Daoy (cell line): ENCODE results near the gene NDUFA8. TPM values are rescaled to one million over a fixed set of nuclear protein-coding genes. Genes with fewer than 3 reads are reported as not detected.
"Not testable (repeated sequence)": the region's sequence is repeated elsewhere in the genome, so short reads cannot be mapped to it uniquely, and the experiment has no call there.

Source experiments
- DNase-seq: peaks from one replicate; pipeline ENCODE4 v3.0.0-alpha.2; 2015; ENCODE audit warnings: low read depth
- total RNA-seq: library from RNA; depleted of rRNA; stranded (reverse); fragments of >200 nt; shearing (Covaris generic); gene quantifications from 2 replicates; pipeline ENCODE4 v1.2.3, GENCODE V29; 2014

Gene NDUFA8
- total RNA-seq, 1 experiment from 2014 or later: 56.7 TPM

DNA sequence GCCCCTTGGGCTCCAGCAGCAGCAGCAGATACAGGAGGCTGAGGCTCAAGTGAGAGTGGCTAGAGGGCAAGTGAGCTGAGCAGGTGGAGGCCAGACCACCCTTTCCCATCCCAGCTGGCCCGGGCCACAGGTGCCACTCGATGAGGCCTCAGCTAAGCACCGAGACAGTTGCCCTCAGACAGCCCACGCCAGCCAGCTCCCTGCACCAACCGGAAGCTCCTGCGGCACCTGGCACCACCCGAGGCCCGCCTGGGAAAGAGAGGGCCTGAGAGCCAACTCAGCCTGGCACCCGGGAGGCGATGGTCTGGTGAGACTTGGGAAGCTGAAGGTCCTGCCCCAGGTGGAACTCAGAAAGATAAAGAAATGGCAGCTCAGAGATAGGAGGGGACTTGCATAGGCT lies 38.2 kb downstream of the NDUFA8 start:
- no peak for DNase-seq

GRCh38 chr9:122120316-122121071 lies 39.1 kb downstream of the NDUFA8 start:
- no peak for DNase-seq

DNA sequence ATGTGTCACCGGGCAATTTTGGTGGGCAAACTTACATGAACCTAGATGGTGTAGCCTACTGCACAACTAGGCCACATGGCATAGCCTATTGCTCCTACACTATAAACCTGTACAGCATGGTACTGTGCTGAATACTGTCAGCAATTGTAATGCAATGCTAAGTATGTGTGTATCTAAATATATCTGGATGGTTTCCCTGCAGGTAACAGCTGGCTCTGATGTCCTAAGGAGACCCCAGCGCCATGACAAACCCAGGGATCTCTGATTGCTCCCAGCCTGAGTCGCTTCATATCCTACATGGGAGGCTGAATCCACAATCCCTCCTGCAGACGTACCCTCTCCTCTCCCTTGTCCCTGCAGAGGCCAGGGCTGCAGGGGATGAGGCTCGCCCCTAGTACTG lies 39.9 kb downstream of the NDUFA8 start:
- no peak for DNase-seq

DNA sequence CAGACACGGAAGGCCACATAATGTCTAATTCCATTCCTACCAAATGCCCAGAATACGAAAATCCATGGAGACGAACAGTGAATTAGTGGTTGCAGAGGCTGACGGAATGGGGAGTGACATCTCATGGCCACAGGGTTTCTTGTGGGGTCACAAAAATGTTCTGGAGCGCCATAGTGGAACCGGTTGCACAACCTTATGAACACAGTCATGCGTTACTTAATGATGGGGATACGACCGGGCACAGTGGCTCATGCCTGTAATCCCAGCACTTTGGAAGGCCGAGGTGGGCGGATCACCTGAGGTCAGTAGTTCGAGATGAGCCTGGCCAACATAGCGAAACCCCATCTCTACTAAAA lies 40.4 kb downstream of the NDUFA8 start:
- no peak for DNase-seq

GRCh38 chr9:122118343-122119165 lies 41.0 kb downstream of the NDUFA8 start:
- no peak for DNase-seq

DNA sequence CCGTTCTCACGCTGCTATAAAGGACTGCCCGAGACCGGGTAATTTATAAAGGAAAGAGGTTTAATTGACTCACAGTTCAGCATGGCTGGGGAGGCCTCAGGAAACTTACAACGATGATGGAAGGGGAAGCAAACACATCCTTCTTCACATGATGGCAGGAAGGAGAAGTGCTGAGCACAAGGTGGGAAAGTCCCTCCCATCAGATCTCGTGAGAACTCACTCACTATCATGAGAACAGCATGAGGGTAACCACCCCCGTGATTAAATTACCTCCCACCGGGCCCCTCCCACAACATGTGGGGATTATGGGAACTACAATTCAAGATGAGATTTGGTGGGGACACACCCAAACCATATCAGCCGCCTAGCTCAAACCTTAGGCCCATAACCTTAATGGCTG lies 42.3 kb downstream of the NDUFA8 start:
- not testable (repeated sequence) for DNase-seq

DNA sequence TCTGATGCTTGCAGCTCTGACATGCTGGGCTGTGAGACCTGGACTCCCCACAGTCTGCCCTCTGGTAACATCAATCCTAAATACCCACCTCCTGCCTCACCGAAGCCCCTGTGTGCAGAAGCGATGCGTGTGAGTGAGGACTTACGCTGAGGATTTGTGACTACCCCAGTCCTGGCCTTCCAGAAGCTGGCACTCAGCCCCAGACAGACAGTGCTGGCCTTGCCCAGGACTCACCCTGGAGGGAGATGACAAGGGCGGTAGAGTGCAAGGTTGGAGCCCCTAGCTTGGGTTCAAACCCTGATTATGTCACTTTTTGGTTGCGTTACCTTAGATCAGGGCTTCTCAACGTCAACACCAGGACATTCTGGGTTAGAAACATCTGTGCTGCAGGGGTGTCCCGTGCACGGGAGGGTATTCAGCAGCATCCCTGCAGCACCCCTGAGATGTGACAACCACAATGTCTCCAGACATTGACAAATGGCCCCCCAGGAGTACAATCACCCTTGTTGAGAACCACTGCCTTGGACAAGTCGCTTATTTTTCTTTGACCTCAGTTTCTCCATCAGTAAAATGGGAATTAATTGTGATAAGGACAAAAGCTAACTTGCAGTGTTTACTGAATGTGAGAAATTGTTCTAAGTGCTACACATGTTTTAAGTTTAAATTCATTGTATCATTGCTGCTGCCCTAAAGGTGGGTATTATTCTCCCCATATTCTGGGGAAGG lies 43.0 kb downstream of the NDUFA8 start:
- no peak for DNase-seq

- DNase-seq: no peak
Measured at GRCh38 chr9:122116040-122116439, 43.5 kb downstream of the NDUFA8 start.

DNA sequence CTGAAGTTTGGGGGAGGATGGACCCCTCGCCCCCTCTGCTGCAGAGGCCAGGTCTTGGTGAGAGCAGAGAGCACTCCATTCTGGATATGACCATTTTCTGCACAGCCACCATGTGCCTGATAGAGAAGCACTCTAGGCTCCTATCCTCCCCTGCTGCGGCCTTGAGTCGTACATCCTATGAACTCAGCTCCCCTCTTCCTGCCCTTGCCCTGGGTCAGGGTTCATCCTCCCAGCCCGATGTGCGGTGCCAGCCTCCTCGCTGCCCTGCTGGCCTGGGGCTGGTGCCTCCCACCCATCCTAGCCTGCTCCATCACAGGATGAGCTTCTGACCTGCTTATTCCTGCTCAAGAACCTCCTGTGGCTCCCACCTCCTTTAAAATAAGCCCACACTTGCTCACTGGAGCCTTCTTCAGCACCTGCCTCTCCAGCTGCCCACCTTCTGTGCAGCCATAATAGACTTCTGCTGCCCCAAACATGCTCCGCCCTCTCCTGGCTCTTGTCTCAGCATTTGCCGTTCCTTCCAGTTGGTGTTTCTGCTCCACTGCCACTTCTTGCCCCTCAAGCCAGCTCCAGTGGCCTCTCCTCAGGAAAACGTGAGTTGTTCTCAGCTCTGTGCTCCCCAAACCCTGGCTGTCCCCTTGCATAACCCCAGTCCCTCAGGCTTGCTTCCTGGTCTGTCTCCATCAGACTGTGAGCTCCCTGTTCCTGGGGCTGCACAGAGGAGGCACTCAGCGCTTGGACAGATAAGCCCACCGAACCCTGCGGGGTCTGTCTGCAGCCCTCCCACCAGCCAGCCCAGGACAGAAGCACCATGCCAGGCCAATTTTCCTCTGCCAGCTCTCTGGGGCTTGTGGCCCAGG lies 44.2 kb downstream of the NDUFA8 start:
- DNase-seq: no peak

DNA sequence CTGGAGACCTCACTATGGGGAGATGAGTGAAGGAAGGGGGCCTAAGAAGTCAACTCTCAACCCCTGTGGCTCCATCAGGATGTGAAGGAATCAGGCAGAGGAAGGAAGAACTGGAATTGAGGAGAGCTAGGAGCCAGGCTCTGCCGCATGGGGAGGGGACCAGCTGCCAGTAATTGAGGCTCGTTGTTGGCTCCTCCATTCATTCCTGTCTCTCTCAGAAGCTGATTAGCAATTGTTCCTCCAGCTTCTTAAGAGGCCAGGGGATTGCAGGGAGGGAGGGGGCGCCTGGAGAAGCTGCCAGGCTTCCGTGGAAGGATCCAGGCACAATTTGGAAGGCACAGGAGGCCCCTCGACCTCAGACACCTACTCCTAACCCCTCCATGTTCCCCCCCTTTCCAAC lies 46.0 kb downstream of the NDUFA8 start:
- DNase-seq: no peak

- DNase-seq: no peak
Measured at GRCh38 chr9:122112238-122112637, 47.3 kb downstream of the NDUFA8 start.

GRCh38 chr9:122111413-122112085 lies 48.0 kb downstream of the NDUFA8 start:
- no peak for DNase-seq

GRCh38 chr9:122110100-122110833 lies 49.3 kb downstream of the NDUFA8 start:
- no peak for DNase-seq

DNA sequence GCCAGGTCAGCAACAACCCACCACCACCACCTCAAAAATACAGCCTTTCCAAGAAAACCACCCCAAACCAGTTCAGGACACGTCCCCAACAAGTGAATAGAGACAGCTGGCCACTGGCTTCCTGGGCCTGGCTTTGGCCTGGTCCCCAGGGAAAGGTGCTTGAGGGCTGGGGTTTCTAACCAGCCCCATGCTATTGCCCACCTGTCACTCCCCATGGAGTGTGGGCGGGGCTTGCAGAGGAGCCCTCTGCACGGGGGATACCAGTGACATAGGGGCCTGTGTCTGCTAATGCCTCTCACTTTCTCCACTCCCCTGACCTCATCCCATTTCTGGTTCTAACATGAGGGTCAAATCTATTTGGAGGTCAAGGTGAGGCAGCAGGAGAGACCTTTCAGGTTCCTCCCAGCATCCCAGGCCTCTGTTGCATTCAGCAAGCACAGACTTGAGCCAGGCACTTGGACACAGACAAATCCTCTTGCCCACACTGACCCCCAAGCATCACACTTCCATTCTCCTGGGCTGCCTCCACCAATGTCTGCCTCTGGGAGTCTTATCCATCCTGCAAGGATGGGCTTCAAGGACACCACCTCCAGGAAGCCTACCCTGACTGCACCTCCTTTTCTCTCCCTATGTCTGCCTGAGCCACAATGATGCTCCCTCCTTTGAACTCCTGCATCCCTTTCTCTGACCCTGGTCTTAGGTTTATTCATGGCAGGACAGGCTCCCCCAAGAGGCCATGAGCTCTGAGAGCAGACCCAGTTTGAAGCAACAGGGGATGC lies 50.4 kb downstream of the NDUFA8 start:
- DNase-seq: no peak

DNA sequence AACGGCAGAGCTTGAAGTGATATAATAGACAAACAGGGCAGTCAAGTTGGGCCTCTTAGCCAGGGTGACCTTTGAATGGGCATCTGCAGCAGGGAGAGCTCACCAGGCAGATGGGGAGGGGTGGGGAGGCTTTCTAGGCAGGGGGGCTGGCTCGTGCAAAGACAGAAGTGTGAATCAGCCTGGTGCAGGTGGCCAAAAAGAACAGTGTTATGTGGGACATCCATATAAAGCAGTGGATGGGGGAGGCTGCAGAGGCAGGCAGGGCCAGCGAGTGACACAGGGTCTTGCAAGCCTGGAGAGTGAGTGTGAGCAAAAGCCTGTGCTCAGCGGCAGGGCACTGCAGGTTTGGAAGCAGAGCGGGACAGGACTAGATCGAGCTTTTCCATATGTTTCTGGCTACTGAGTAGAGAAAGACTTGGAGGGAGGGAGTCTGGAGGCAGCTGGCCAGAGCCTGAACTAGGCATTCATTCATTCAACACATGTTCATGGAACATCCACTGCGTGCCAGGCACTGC lies 52.2 kb downstream of the NDUFA8 start:
- DNase-seq: no peak

DNA sequence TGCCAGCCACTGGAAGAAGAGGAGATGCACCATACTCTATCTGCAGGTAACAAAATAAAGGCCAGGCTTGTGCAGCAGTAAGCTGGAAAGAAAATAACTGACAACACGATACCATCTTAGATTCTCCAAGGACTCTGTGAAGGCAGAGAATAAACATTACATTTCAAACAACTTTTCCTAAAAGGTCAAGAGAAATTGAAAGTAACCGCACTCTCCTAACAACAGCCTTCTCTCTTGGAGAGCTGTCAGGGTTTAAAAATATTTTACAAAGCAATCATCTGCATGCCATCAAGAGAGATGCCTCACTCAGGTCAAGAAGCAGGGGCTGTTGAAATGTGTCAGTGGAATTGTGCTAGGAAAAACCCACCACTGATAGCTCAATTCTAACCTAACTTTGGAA lies 53.0 kb downstream of the NDUFA8 start:
- DNase-seq: no peak

- no peak for DNase-seq
Measured at GRCh38 chr9:122103985-122104384, 55.6 kb downstream of the NDUFA8 start.

GRCh38 chr9:122102156-122102555 lies 57.4 kb downstream of the NDUFA8 start:
- DNase-seq: no peak

DNA sequence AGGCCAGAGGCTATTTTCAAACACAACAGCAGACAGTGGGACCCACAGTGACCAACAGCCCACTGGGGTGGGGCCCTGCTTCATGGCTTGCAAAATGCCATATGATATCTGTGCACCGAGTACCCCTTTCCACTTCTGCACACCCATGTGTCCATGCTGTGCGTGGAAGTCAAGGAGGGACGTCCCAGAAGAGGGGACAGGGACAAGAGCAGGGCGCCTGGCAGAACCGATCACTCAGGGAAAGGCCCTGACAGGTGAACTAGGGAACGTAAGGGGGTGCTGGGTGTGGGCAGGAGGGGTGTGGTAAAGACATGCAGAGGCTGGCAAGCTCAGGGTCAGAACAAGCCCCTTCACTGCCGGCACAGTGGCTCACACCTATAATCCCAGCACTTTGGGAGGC lies 58.8 kb downstream of the NDUFA8 start:
- DNase-seq: no peak
